Mononuclear cell (primary cell): ENCODE measurements around the gene RABEP1. TPM values are rescaled to one million over a fixed set of nuclear protein-coding genes. Genes with fewer than 3 reads are reported as not detected.
"Not testable (repeated sequence)": the region's sequence is repeated elsewhere in the genome, so short reads cannot be mapped to it uniquely, and the experiment has no call there.

Experiments used
- H3K27me3 ChIP-seq: 2 replicates; pipeline ENCODE4 v1.6.0; 2011; ENCODE audit warnings: low read length, control low read depth; ENCODE audit not compliant: insufficient read depth
- H3K4me1 ChIP-seq: 2 replicates; pipeline ENCODE4 v1.5.1; 2011; ENCODE audit warnings: mild to moderate bottlenecking, low read length, control low read depth; ENCODE audit not compliant: insufficient read depth
- H3K4me3 ChIP-seq: 2 replicates; pipeline ENCODE4 v1.5.1; 2011; ENCODE audit warnings: mild to moderate bottlenecking, low read length, moderate library complexity
- H3K9me3 ChIP-seq: 2 replicates; pipeline ENCODE4 v1.5.1; 2011; ENCODE audit warnings: low read depth, mild to moderate bottlenecking, control low read depth, low read length
- total RNA-seq: library from RNA; depleted of rRNA; stranded (reverse); fragments of >200 nt; gene quantifications from one replicate; pipeline ENCODE4 v1.2.3, GENCODE V29; 2012

The RABEP1 gene
- 34.6 TPM for total RNA-seq

- Histone ChIP-seq H3K27me3 (no peaks in the 10 kb centered on the region), H3K4me1 (peaks cover 26% of the 10 kb centered on the region), H3K9me3 (no peaks in the 10 kb centered on the region), H3K4me3 (peak within 1 kb of the TSS; percentile 54)
Measured at GRCh38 chr17:5281814-5282641, at the start of gene RABEP1. RABEP1 (plus strand) TSS chr17:5282284; CDS start chr17:5282487, 203 bp downstream.

GRCh38 chr17:5233492-5233891 lies 48.6 kb upstream of the RABEP1 start:
- peak overlapping the region; percentile 47 for H3K4me3 ChIP-seq
- peaks cover 96% of the 10 kb centered on the region for H3K4me1 ChIP-seq
- not testable (repeated sequence) for H3K27me3 ChIP-seq, H3K9me3 ChIP-seq

- Histone ChIP-seq H3K4me1 (peaks cover 82% of the 10 kb centered on the region), H3K4me3 (peak within 1 kb of the TSS; percentile 47), H3K9me3 (no peaks in the 10 kb centered on the region), H3K27me3 (no peaks in the 10 kb centered on the region)
Measured at GRCh38 chr17:5234645-5235576, 47.2 kb upstream of the RABEP1 start, which contains the start of gene SCIMP. SCIMP (minus strand) TSS chr17:5234860; CDS start chr17:5234755, 105 bp downstream.

- no peak overlapping the region for H3K4me3 ChIP-seq
- H3K27me3 ChIP-seq: no peaks in the 10 kb centered on the region
- no peaks in the 10 kb centered on the region for H3K9me3 ChIP-seq
- H3K4me1 ChIP-seq: peaks cover 73% of the 10 kb centered on the region
Measured at GRCh38 chr17:5236938-5237540, 45.0 kb upstream of the RABEP1 start.

GRCh38 chr17:5237541-5238016 lies 44.5 kb upstream of the RABEP1 start:
- H3K4me3 ChIP-seq: no peak overlapping the region
- peaks cover 73% of the 10 kb centered on the region for H3K4me1 ChIP-seq
- no peaks in the 10 kb centered on the region for H3K9me3 ChIP-seq
- H3K27me3 ChIP-seq: no peaks in the 10 kb centered on the region

- Histone ChIP-seq H3K9me3 (no peaks in the 10 kb centered on the region), H3K4me3 (no peak overlapping the region), H3K4me1 (peaks cover 73% of the 10 kb centered on the region), H3K27me3 (no peaks in the 10 kb centered on the region)
Measured at GRCh38 chr17:5238333-5238732, 43.8 kb upstream of the RABEP1 start.

GRCh38 chr17:5239769-5240168 lies 42.3 kb upstream of the RABEP1 start:
- H3K4me1 ChIP-seq: peaks cover 60% of the 10 kb centered on the region
- H3K27me3 ChIP-seq: not testable (repeated sequence)

GRCh38 chr17:5241861-5242671 lies 40.0 kb upstream of the RABEP1 start:
- peaks cover 39% of the 10 kb centered on the region for H3K4me1 ChIP-seq
- no peak overlapping the region for H3K4me3 ChIP-seq

More at GRCh38 chr17:5239769-5240168, 42.3 kb upstream of the RABEP1 start:
- not testable (repeated sequence) for H3K9me3 ChIP-seq, H3K4me3 ChIP-seq

GRCh38 chr17:5247621-5248020 lies 34.5 kb upstream of the RABEP1 start:
- Histone ChIP-seq H3K27me3 (no peaks in the 10 kb centered on the region), H3K4me1 (peaks cover 17% of the 10 kb centered on the region), H3K4me3 (no peak overlapping the region), H3K9me3 (no peaks in the 10 kb centered on the region)

More at GRCh38 chr17:5241861-5242671, 40.0 kb upstream of the RABEP1 start:
- no peaks in the 10 kb centered on the region for H3K9me3 ChIP-seq
- no peaks in the 10 kb centered on the region for H3K27me3 ChIP-seq

- H3K9me3 ChIP-seq: no peaks in the 10 kb centered on the region
- H3K4me1 ChIP-seq: peaks cover 9% of the 10 kb centered on the region
- H3K4me3 ChIP-seq: no peak overlapping the region
- H3K27me3 ChIP-seq: no peaks in the 10 kb centered on the region
Measured at GRCh38 chr17:5248821-5249479, 33.1 kb upstream of the RABEP1 start.

GRCh38 chr17:5249615-5250014 lies 32.5 kb upstream of the RABEP1 start:
- Histone ChIP-seq H3K27me3 (no peaks in the 10 kb centered on the region), H3K9me3 (no peaks in the 10 kb centered on the region), H3K4me3 (no peak overlapping the region), H3K4me1 (peaks cover 13% of the 10 kb centered on the region)

GRCh38 chr17:5254414-5254813 lies 27.7 kb upstream of the RABEP1 start:
- no peak overlapping the region for H3K4me3 ChIP-seq
- no peaks in the 10 kb centered on the region for H3K27me3 ChIP-seq
- peaks cover 17% of the 10 kb centered on the region for H3K4me1 ChIP-seq
- no peaks in the 10 kb centered on the region for H3K9me3 ChIP-seq

GRCh38 chr17:5254903-5255521 lies 27.1 kb upstream of the RABEP1 start:
- no peak overlapping the region for H3K4me3 ChIP-seq
- no peaks in the 10 kb centered on the region for H3K27me3 ChIP-seq
- H3K9me3 ChIP-seq: no peaks in the 10 kb centered on the region
- peaks cover 13% of the 10 kb centered on the region for H3K4me1 ChIP-seq
